ENCODE results near the gene AP5Z1. TPM values are rescaled to one million over a fixed set of nuclear protein-coding genes. Genes with fewer than 3 reads are reported as not detected.

AP5Z1 gene
- total and polyA plus RNA-seq, 2 of the 4 experiments (the other 2 are of a cell fraction) = 9.7 to 38.7 TPM

Small RNA genes within 50 kb of the gene (microRNA-seq; reads per million reads assigned to microRNA genes)
- gene MIR4656 (ENCODE audit: insufficient read depth in 1 of 2, insufficient read length in 1 of 2, unreplicated experiment in 1 of 2) (0 reads per million in 2 experiments), gene RF00019 (ENCODE audit: insufficient read depth, insufficient read length) (not detected)

Small RNA genes within 50 kb of the gene (small RNA-seq; reads per million reads assigned to genes)
- 0 reads per million in 5 experiments for gene MIR4656
- 0 reads per million in 5 experiments for gene RF00019

Other genes with a start within 250 kb of the AP5Z1 start
- gene FOXK1, start 93.3 kb upstream of the AP5Z1 start, total RNA-seq (2012; rRNA removed) = 4.3 and 5.0 TPM in 2 replicates
- 8.8 TPM in 2 replicates for gene FOXK1, start 93.3 kb upstream of the AP5Z1 start, polyA plus RNA-seq (2012; rRNA removed)
- gene PAPOLB, start 86.4 kb downstream of the AP5Z1 start, total RNA-seq (2012; rRNA removed) = under 0.01 TPM in 2 replicates
- not detected in 2 replicates for gene PAPOLB, start 86.4 kb downstream of the AP5Z1 start, polyA plus RNA-seq (2012; rRNA removed)
- 0.18 TPM in 1 of 2 replicates, not detected in the other for gene RADIL, start 108.1 kb downstream of the AP5Z1 start, total RNA-seq (2012; rRNA removed)
- 0.36 and 0.48 TPM in 2 replicates for gene RADIL, start 108.1 kb downstream of the AP5Z1 start, polyA plus RNA-seq (2012; rRNA removed)
- not detected in 2 replicates for gene MMD2, start 183.6 kb downstream of the AP5Z1 start, total RNA-seq (2012; rRNA removed)
- not detected in 2 replicates for gene MMD2, start 183.6 kb downstream of the AP5Z1 start, polyA plus RNA-seq (2012; rRNA removed)